ENCODE measurements around the gene PLD5. TPM values are rescaled to one million over a fixed set of nuclear protein-coding genes. Genes with fewer than 3 reads are reported as not detected.
"Not testable (repeated sequence)": the region's sequence is repeated elsewhere in the genome, so short reads cannot be mapped to it uniquely, and the experiment has no call there.

Gene PLD5
- total and polyA plus RNA-seq, 4 donors, result under 0.01 to 0.17 (median 0.05) TPM; not detected in 1

- H3K27me3 ChIP-seq (ENCODE audit: control insufficient read depth in 4 of 4, insufficient read depth in 4 of 4, low read length in 3 of 4), result no peaks in the 10 kb centered on the region
- H3K4me3 ChIP-seq (ENCODE audit: low read depth in 1 of 3, low read length in 3 of 3), result no peak overlapping the region
- no peaks in the 10 kb centered on the region for H3K4me1 ChIP-seq (ENCODE audit: control insufficient read depth in 4 of 4, insufficient read depth in 4 of 4, low read length in 3 of 4)
- no peaks in the 10 kb centered on the region for H3K36me3 ChIP-seq (ENCODE audit: control insufficient read depth in 4 of 4, insufficient read depth in 3 of 4, low read depth in 1 of 4, low read length in 3 of 4)
- H3K9ac ChIP-seq (ENCODE audit: low read depth in 1 of 2, low read length in 2 of 2), result no peak overlapping the region
- 71% methylated on average over 4 of the region's 4 CpGs for WGBS
- no peak for DNase-seq (ENCODE audit: low spot score)
- no peak for TF ChIP-seq FOXA2 (IDR thresholded peaks at IDR 0.05)
- TF ChIP-seq MAX (IDR thresholded peaks at IDR 0.05), result no peak
- H3K27ac ChIP-seq (ENCODE audit: low read depth in 1 of 2, low read length in 2 of 2), result no peak overlapping the region
- no peaks in the 10 kb centered on the region for H3K9me3 ChIP-seq (ENCODE audit: control insufficient read depth in 4 of 4, low read length in 3 of 4)
Measured at GRCh38 chr1:242184955-242185354, 339.5 kb downstream of the PLD5 start.

GRCh38 chr1:242179767-242180166 lies 344.7 kb downstream of the PLD5 start:
- WGBS, result 66% methylated on average over 5 of the region's 5 CpGs
- H3K27me3 ChIP-seq (ENCODE audit: control insufficient read depth in 4 of 4, insufficient read depth in 4 of 4, low read length in 3 of 4); H3K27ac ChIP-seq (ENCODE audit: low read depth in 1 of 2, low read length in 2 of 2); DNase-seq (ENCODE audit: low spot score); H3K4me1 ChIP-seq (ENCODE audit: control insufficient read depth in 4 of 4, insufficient read depth in 4 of 4, low read length in 3 of 4); H3K9ac ChIP-seq (ENCODE audit: low read depth in 1 of 2, low read length in 2 of 2); H3K9me3 ChIP-seq (ENCODE audit: control insufficient read depth in 4 of 4, low read length in 3 of 4); H3K4me3 ChIP-seq (ENCODE audit: low read depth in 1 of 3, low read length in 3 of 3); H3K36me3 ChIP-seq (ENCODE audit: control insufficient read depth in 4 of 4, insufficient read depth in 3 of 4, low read depth in 1 of 4, low read length in 3 of 4): not testable (repeated sequence)

- Histone ChIP-seq H3K36me3 (ENCODE audit: control insufficient read depth in 4 of 4, insufficient read depth in 3 of 4, low read depth in 1 of 4, low read length in 3 of 4) (no peaks in the 10 kb centered on the region), H3K9ac (ENCODE audit: low read depth in 1 of 2, low read length in 2 of 2) (no peak overlapping the region), H3K27ac (ENCODE audit: low read depth in 1 of 2, low read length in 2 of 2) (no peak overlapping the region), H3K9me3 (ENCODE audit: control insufficient read depth in 4 of 4, low read length in 3 of 4) (no peaks in the 10 kb centered on the region), H3K27me3 (ENCODE audit: control insufficient read depth in 4 of 4, insufficient read depth in 4 of 4, low read length in 3 of 4) (no peaks in the 10 kb centered on the region), H3K4me3 (ENCODE audit: low read depth in 1 of 3, low read length in 3 of 3) (no peak overlapping the region), H3K4me1 (ENCODE audit: control insufficient read depth in 4 of 4, insufficient read depth in 4 of 4, low read length in 3 of 4) (no peaks in the 10 kb centered on the region)
- WGBS, result 47% methylated on average over 8 of the region's 8 CpGs
- no peak for TF ChIP-seq ZBTB33 (IDR thresholded peaks at IDR 0.05)
- no peak for TF ChIP-seq HNF4A (conservative IDR thresholded peaks at IDR 0.05)
- no peak for TF ChIP-seq JUND (IDR thresholded peaks at IDR 0.05)
- DNase-seq (ENCODE audit: low spot score), result no peak
Measured at GRCh38 chr1:242178924-242179708, 345.4 kb downstream of the PLD5 start.

GRCh38 chr1:242178436-242178835 lies 346.1 kb downstream of the PLD5 start:
- Histone ChIP-seq H3K27me3 (ENCODE audit: control insufficient read depth in 4 of 4, insufficient read depth in 4 of 4, low read length in 3 of 4) (no peaks in the 10 kb centered on the region), H3K36me3 (ENCODE audit: control insufficient read depth in 4 of 4, insufficient read depth in 3 of 4, low read depth in 1 of 4, low read length in 3 of 4) (no peaks in the 10 kb centered on the region), H3K9ac (ENCODE audit: low read depth in 1 of 2, low read length in 2 of 2) (no peak overlapping the region), H3K4me3 (ENCODE audit: low read depth in 1 of 3, low read length in 3 of 3) (no peak overlapping the region), H3K27ac (ENCODE audit: low read depth in 1 of 2, low read length in 2 of 2) (no peak overlapping the region), H3K4me1 (ENCODE audit: control insufficient read depth in 4 of 4, insufficient read depth in 4 of 4, low read length in 3 of 4) (no peaks in the 10 kb centered on the region), H3K9me3 (ENCODE audit: control insufficient read depth in 4 of 4, low read length in 3 of 4) (no peaks in the 10 kb centered on the region)
- 41% methylated on average over 2 of the region's 2 CpGs for WGBS
- no peak for DNase-seq (ENCODE audit: low spot score)
- TF ChIP-seq REST (IDR thresholded peaks at IDR 0.05) (no peak), FOXA2 (IDR thresholded peaks at IDR 0.05) (no peak), HNF4G (IDR thresholded peaks at IDR 0.05) (no peak), RXRA (IDR thresholded peaks at IDR 0.05) (no peak), HNF4A (conservative IDR thresholded peaks at IDR 0.05) (no peak), FOXA1 (IDR thresholded peaks at IDR 0.05) (no peak), CTCF (IDR thresholded peaks at IDR 0.05; ENCODE audit: low read depth, low read length, missing input control) (no peak), SP1 (IDR thresholded peaks at IDR 0.05) (no peak), GABPA (IDR thresholded peaks at IDR 0.05 in 1 of 2, conservative IDR thresholded peaks at IDR 0.05 in 1 of 2) (no peak), ZBTB33 (IDR thresholded peaks at IDR 0.05) (no peak), TAF1 (conservative IDR thresholded peaks at IDR 0.05) (no peak)

All from liver (tissue), 9 donors.